ENCODE data around the gene EFHC2. TPM values are rescaled to one million over a fixed set of nuclear protein-coding genes. Genes with fewer than 3 reads are reported as not detected.

The EFHC2 gene
- total and polyA plus RNA-seq, 11 donors: 1.8 to 15.6 (median 7.5) TPM

GRCh38 chrX:44240036-44240435 lies 103.4 kb downstream of the EFHC2 start:
- no peak for ATAC-seq
- no peak for DNase-seq
- Histone ChIP-seq H3K4me1 (no peaks in the 10 kb centered on the region), H3K27me3 (peaks cover 0 to 58% (median 0%) of the 10 kb centered on the region in 9 donors), H3K36me3 (no peaks in the 10 kb centered on the region), H3K27ac (no peak overlapping the region), H3K9me3 (no peaks in the 10 kb centered on the region), H3K4me3 (no peak overlapping the region)
- TF ChIP-seq POLR2A (IDR thresholded peaks at IDR 0.05): no peak
- no peak for TF ChIP-seq CTCF (IDR thresholded peaks at IDR 0.05)
- intact Hi-C loops (cut with DNase I): loop anchor here in 6 of 10 donors (5.0 to 10.0 kb wide), 4 partner anchors 273 to 285 kb away; no protein-coding TSS in a partner anchor
- WGBS, 4 donors: 74 to 83% (median 78%) methylated on average over 1 of the region's 1 CpG

- intact Hi-C loops (cut with DNase I): no loop called here
- ATAC-seq: no peak
- no peak for DNase-seq
- no peak overlapping the region for H3K4me3 ChIP-seq
- TF ChIP-seq CTCF (IDR thresholded peaks at IDR 0.05) (no peak), POLR2A (IDR thresholded peaks at IDR 0.05) (no peak)
- H3K36me3 ChIP-seq: no peaks in the 10 kb centered on the region
- H3K9me3 ChIP-seq: no peaks in the 10 kb centered on the region
- peaks cover 0 to 50% (median 0%) of the 10 kb centered on the region in 9 donors for H3K27me3 ChIP-seq
- no peaks in the 10 kb centered on the region for H3K4me1 ChIP-seq
- no peak overlapping the region for H3K27ac ChIP-seq
Measured at GRCh38 chrX:44239036-44239435, 104.4 kb downstream of the EFHC2 start.

- TF ChIP-seq POLR2A (IDR thresholded peaks at IDR 0.05) (no peak), CTCF (IDR thresholded peaks at IDR 0.05) (no peak)
- Histone ChIP-seq H3K9me3 (no peaks in the 10 kb centered on the region), H3K4me1 (no peaks in the 10 kb centered on the region), H3K4me3 (no peak overlapping the region), H3K36me3 (no peaks in the 10 kb centered on the region), H3K27me3 (peaks cover 0 to 30% (median 0%) of the 10 kb centered on the region in 9 donors), H3K27ac (no peak overlapping the region)
- WGBS, 4 donors: 55 to 87% (median 74%) methylated on average over 2 of the region's 2 CpGs
- ATAC-seq (no peak), DNase-seq (no peak)
- intact Hi-C loops (cut with DNase I): no loop called here
Measured at GRCh38 chrX:44235534-44235933, 107.9 kb downstream of the EFHC2 start.

GRCh38 chrX:44234541-44234940 lies 108.9 kb downstream of the EFHC2 start:
- no peak overlapping the region for H3K27ac ChIP-seq
- TF ChIP-seq POLR2A (IDR thresholded peaks at IDR 0.05) (no peak), CTCF (IDR thresholded peaks at IDR 0.05) (no peak)
- DNase-seq (no peak), ATAC-seq (no peak)
- no peaks in the 10 kb centered on the region for H3K4me1 ChIP-seq
- no peak overlapping the region for H3K4me3 ChIP-seq
- intact Hi-C loops (cut with DNase I): no loop called here
- no peaks in the 10 kb centered on the region for H3K36me3 ChIP-seq
- H3K27me3 ChIP-seq: peaks cover 0 to 23% (median 0%) of the 10 kb centered on the region in 9 donors
- no peaks in the 10 kb centered on the region for H3K9me3 ChIP-seq
- 46 to 64% (median 55%) methylated on average over 2 of the region's 2 CpGs for WGBS, 4 donors
